Measurements from ENCODE around the gene PROSER1.
"Not testable (repeated sequence)": the region's sequence is repeated elsewhere in the genome, so short reads cannot be mapped to it uniquely, and the experiment has no call there.

The PROSER1 gene

DNA sequence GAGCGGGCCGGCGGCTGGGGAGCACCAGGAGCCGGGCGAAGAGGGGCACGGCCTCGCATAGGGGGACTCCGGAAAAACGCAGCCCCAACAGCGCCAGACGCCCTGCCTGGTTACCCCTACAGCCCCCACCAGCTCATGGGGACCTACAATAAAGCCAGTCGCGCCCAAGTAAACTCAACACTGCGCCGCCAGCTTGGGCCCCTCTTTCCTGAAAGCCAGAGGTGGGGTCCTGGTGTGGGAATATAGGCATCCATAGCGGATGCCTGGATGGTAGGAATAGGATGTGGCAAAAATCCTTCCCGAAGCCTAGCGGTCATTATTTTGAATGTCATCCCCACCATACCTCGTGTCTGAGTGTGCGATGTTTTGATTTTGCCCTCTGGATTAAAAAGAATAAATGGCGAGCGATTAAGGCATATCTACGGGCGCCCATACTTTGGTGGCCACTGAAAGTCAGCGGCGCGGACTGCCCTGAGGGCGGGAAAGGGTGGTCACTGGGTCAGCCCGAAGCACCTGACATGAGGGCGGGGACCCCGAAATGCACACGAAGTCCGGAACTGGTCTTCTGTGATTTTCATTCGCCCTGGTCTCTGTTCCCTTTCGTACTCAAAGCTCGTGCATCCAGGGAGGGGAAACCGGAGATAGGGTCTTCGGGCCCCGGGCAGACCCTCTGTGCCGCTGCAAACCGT lies at the start of gene PROSER1, which contains the start of gene NHLRC3:
Gene PROSER1 (minus strand): TSS at position 210 of the 689 bp plus-strand sequence. CDS start 847 bp downstream, outside the sequence.
Gene NHLRC3 (plus strand): TSS at position 577 of the 689 bp plus-strand sequence. CDS start 184 bp downstream, outside the sequence.
- DNase-seq, result peak; percentile 85

- DNase-seq, result not testable (repeated sequence)
Observed at GRCh38 chr13:39086251-39086945, 48.5 kb upstream of the PROSER1 start.

- DNase-seq, result no peak
Observed at GRCh38 chr13:39073983-39074382, 36.1 kb upstream of the PROSER1 start.

DNA sequence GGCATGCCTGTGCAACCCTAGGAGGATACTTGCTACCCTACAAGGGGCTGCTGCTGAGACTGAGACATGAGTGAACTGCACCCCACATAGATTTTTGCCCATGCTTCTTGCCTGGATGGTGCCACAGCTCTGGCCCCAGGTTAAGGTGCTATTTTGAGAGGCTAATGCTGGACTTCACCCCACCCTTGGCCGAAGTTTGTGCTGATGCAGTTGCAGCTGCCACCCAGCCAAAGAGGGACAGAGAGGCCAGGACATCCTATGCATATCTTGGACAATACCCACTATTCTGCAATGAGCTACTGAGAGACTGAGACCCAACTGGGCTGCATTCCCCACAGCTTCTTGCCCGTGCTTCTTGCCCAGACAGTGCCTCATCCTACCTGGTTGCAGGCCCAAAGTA lies 35.0 kb upstream of the PROSER1 start:
- no peak for DNase-seq

- no peak for DNase-seq
Observed at GRCh38 chr13:39062004-39062403, 24.1 kb upstream of the PROSER1 start.

- DNase-seq, result no peak
Observed at GRCh38 chr13:39058040-39058439, 20.2 kb upstream of the PROSER1 start.

- no peak for DNase-seq
Observed at GRCh38 chr13:39056018-39056417, 18.1 kb upstream of the PROSER1 start.

- no peak for DNase-seq
Observed at GRCh38 chr13:39054112-39054511, 16.2 kb upstream of the PROSER1 start.

- DNase-seq, result no peak
Observed at GRCh38 chr13:39052944-39053343, 15.1 kb upstream of the PROSER1 start.

DNA sequence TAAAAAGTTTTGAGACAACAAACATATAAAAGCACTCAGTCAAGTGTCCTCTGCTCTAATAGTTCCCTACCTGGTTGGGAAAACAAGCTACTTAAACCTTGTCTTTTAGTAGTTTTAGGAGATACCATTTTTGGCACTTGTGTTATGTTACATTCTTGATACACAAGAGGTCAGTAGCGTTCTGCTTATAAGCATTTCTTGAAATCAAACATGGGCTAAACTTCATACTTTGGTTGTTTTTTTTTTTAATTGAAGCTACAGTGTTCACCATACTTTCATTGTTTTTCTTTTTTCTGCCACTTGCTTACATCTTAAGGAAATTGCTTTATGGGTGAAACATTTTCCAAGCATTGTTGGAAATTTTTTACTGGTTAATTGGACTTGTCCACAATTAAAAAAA lies 13.3 kb upstream of the PROSER1 start:
- DNase-seq, result no peak

- no peak for DNase-seq
Observed at GRCh38 chr13:39049274-39049673, 11.4 kb upstream of the PROSER1 start.

DNA sequence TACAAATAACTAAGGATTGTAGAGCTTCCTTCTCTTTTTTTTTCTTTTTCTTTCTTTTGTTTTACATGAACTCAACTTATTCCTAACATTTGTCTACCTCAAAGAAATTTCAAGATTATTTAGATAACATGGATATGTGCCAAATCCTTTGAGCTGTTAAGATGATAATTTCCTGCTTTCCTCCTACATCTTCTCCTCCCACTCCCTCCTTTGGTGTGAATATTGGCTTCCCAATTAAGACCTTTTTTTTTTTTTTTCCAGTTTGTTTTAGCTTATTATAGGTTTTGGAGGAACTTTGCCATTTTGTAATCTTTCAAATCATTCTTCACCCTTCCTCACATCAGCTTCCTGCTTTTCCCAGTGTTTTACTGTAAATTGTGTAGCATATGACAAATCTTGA lies 10.9 kb upstream of the PROSER1 start:
- no peak for DNase-seq

DNA sequence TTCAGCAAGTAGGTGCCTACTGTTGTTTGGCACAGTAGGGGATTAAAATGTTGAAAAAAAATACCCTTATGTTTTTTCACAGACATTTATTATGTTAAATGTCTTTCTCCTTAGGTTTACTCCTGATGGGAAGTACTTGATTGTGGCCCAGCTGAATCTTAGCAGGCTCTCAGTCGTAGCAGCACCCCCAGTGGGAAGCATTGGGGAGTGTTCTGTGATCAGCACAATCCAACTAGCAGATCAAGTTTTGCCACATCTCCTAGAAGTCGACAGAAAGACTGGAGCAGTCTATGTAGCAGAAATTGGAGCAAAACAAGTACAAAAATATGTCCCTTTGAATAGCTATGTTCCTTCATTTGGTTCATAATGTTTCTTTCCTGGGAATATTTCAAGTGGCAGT lies 9.7 kb upstream of the PROSER1 start:
- DNase-seq, result no peak

DNA sequence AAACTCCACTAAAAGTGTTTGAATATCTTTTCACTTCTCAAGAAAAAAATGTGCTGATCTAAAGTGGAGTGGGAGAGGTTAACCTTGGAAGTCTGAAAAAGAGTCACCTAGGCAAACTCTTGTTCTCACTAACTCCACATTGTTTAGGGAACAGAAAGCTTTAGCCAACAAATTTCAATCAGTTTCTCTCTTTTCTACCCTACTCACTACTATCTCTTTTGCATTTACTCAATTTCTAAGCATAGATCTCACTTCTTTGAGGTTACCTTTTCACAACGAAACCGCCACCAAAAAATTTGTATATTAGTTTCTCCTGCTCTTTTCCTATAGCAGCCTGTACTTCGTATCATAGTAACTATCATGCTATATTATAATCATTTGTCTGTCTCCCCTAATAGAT lies 6.6 kb upstream of the PROSER1 start:
- DNase-seq, result no peak

DNA sequence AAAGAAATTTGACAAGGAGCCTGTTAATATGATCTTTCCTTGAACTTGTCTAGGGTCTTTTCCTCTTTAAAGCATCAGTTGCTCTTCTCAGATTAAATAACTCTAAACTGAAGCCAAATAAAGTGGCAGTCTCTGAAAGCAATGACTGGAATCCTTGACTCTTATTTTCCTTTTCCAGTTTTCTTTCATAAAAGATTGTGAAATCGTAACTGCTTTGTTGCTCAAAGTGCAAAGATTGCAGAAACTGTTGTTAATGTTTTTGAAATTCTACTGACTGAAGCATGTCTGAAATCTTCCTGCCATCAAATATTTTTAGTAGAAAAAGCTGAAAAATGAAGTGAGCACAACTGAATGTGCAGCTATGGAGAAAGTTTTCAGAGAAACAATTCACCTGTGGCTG lies 2.3 kb upstream of the PROSER1 start:
- no peak for DNase-seq

- DNase-seq, result no peak
Observed at GRCh38 chr13:39039041-39039440, 1.2 kb upstream of the PROSER1 start.

GRCh38 chr13:39038569-39039030 lies 711 bp upstream of the PROSER1 start:
- peak; percentile 71 for DNase-seq

- no peak for DNase-seq
Observed at GRCh38 chr13:39037410-39037879, 444 bp downstream of the PROSER1 start.

DNA sequence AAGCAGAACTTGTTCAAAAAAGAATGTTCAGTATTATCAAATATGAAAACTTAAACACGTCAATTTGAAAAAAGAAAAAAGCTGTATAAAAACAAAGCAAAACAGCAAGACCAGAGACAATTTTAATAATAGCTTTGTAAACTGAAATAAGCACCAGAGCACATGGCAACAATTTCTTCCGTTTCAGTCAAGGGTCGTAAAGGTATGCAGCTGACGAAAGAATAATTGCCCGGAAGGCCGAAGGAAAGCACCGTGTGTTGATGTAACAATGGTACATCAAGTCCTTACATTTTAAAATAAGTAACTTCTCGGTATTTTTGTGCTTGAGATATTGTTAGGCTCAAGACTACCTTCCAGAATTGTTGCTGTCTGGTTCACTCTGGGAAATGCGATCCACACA lies 1.7 kb downstream of the PROSER1 start:
- peak; percentile 23 for DNase-seq

DNA sequence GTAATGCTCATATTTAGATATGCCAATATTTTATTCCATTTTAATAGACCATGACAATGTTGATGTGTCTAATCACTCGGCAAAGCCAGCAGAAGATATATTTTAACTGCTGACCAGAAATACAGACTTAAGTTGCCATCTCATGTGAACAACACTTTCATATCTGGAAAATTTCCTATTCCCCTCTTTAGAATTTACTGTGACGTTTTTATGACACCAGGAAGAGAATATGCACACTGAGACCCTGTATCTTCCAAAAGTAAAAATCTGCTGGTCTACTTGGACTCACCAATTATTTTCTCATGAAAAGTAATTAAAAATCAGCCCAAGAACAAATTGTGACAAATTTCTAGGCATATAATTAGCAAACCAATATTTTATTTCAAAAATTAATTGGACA lies 2.1 kb downstream of the PROSER1 start:
- DNase-seq, result no peak

DNA sequence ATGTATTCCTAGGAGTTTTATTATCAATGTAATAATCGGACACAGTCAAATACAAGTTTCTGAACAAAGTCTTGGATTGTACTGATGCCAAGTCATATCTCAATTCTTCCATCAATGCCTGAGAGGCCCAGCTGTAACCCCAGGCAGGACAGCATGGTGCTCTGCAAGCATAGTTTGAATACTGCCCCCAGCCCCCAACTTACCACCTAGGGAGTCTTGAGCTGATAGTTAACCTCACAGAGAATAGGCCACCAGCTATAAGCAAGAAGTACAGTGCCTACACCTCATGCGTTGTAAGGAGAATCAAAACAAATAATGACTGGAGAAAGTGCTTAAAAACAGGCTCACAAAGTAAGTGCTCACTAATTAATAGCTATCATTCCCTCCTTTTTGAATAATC lies 2.7 kb downstream of the PROSER1 start:
- no peak for DNase-seq

GRCh38 chr13:39034085-39034484 lies 3.8 kb downstream of the PROSER1 start:
- no peak for DNase-seq

DNA sequence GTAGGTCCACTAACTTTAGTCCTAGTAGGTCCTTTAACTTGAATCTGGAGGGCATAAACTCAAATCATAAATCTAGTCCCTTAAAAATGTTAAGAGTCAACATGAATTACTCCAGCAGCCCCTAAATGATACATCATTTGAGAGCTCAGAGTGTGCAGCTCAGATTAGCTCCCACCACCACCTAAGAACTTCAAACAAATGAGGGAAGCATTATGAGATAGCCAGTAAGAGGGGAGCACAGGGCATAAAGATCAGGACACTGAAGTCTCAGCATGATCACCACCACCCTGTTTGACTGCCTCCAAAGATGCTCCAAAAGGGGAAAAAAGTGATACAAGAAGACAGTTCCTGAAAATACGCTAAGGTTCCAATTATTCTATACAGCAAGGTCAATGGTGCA lies 5.7 kb downstream of the PROSER1 start:
- DNase-seq, result no peak

DNA sequence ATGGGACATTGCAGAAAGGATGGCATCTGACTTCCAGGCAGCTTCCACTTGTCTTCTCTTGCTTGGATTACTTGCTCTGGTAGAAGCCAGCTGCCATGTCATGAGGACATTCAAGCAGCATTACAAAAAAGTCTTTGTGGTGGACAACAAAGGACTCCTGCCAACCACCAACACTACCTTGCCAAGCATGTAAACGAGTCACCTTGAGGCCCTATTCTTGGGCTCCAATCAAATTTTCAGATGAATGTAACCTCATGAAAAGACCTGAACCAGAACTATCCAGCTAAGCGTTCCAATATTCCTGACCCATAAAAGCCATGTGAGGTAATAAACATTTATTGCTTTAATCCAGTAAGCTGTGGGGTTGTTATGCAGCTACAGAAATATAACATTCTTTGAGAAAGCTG lies 12.5 kb downstream of the PROSER1 start:
- DNase-seq, result no peak
